HG02870 (cell line): ENCODE data around the gene FARP1.
"Not testable (repeated sequence)": the region's sequence is repeated elsewhere in the genome, so short reads cannot be mapped to it uniquely, and the experiment has no call there.

Experiments used
- ATAC-seq: cut with Tn5 transposase; IDR thresholded peaks from one replicate; pipeline ENCODE4 v1.9.1; 2021; ENCODE audit warnings: mild to moderate bottlenecking, moderate library complexity; ENCODE audit not compliant: unreplicated experiment

FARP1 gene

DNA sequence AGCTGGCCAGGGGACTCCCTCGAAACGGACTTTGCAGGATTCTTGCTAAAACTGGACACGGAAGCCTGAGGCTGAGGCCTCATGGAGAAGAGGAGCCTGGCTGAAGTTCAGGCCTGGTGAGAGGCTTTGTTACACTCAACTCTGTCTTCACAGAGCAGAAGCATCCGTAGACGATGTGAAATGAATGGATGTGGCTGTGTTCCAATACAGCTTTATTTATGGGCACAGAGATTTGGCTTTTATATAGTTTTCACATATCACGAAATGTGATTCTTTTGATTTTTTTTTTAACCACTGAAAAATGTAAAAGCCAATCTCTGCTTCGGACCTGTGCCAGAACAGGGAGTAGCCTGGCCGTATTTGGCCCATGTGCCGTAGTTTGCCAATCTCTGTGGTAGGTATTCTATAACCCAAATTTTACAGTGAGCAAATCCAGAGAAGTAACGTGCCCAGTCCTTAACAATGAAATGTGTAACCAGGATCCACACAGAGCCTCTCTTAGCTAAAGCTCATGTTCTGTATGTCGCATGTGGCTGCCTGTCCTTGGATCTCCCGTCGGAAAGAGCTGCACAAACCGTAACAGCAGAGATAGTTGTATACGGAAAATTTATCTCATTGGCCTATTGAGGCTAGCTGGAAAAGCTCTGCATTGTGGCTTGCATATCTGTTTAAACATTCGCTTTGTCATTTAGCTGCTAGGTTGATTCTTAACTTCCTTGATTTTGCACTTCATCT lies 205.7 kb downstream of the FARP1 start:
- ATAC-seq, result no peak

GRCh38 chr13:98349731-98350305 lies 206.9 kb downstream of the FARP1 start:
- ATAC-seq, result no peak

DNA sequence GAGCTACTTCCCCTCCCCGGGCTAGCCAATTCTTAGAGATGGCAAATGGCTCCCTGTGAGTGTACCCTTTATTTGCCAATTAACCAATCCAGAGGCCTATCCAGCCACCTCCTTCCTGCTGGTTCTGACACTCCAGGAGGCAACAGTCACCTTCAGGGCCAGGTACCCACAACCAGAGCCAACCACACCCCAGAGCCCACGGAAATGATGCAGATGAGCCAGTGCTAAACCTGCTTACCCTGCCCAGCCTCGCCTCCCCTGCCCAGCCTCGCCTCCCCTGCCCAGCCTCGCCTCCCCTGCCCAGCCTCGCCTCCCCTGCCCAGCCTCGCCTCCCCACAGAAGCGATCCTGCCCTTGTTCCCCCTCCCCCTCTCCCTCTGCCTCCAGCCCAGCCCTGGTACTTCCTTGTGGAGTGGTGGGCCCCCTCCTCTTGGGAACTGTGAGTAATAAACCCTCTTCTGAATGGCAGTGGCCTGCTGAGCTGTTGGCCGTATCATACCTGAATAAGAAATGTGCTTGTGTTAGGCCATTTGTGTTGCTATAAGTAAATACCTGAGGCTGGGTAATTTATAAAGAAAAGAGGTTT lies 207.9 kb downstream of the FARP1 start:
- ATAC-seq, result no peak

GRCh38 chr13:98351636-98352035 lies 208.7 kb downstream of the FARP1 start:
- no peak for ATAC-seq

- ATAC-seq, result no peak
Measured at GRCh38 chr13:98352226-98352625, 209.3 kb downstream of the FARP1 start.

DNA sequence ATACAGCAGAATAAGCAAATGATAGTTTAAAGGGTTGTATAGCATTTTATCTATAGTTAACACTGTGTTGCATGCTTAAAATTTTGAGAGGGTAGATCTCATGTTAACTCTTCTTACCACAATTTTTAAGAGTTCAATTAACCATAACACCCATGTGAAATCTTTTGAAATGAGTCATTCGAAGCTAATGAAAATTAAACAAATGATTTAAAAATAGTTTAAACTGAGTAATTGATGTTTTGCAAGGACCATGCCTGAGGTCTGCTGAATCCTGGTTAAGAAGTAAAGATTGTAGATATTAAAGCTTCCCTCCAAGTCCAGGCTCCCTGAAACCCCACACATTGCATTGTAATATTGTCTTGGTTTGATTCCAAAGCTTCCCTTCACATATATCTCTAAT lies 210.9 kb downstream of the FARP1 start:
- peak; percentile 55 for ATAC-seq

GRCh38 chr13:98358937-98359336 lies 216.0 kb downstream of the FARP1 start:
- ATAC-seq, result no peak

GRCh38 chr13:98360545-98360944 lies 217.7 kb downstream of the FARP1 start:
- ATAC-seq, result no peak

GRCh38 chr13:98363326-98363725 lies 220.4 kb downstream of the FARP1 start:
- ATAC-seq, result no peak

GRCh38 chr13:98364179-98364578 lies 221.3 kb downstream of the FARP1 start:
- ATAC-seq, result no peak

DNA sequence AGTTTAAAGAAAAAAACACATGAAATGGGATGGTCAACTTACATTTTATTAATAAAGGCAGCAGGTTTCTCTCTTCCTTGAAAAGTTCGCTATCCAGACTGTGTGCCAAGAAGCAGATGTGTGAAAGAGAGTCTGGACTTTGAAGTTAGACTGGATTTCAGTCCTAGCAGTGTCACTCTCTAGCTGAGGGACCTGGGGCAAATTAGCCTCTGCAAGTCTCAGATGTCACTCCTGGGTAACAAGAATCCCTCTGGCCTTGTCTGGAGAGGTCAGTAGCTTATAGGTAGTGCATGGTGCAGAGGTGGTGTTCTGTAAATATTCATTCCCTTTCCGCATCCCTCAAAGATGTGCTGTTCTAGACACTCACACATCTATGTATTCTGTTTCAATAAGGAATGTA lies 221.8 kb downstream of the FARP1 start:
- no peak for ATAC-seq

- ATAC-seq, result no peak
Measured at GRCh38 chr13:98365302-98365701, 222.4 kb downstream of the FARP1 start.

DNA sequence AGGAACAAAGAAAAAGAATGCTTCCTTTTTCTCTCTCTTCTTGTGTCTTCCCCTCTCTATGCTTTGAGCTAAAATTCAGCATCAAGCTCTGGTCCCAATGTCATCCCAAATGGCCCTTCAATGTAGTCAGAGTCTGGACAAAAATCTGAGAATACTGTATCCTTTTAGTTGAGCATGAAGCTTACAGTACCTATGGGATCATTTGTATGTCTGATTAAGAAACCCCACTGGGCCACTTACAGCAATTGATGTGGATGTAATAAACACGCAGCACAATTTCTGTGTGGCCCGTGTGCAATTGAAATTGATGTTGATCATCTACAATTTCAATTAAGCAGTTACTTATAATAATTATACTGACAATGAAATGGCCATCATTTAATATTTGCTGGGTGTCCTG lies 223.1 kb downstream of the FARP1 start:
- ATAC-seq, result no peak

DNA sequence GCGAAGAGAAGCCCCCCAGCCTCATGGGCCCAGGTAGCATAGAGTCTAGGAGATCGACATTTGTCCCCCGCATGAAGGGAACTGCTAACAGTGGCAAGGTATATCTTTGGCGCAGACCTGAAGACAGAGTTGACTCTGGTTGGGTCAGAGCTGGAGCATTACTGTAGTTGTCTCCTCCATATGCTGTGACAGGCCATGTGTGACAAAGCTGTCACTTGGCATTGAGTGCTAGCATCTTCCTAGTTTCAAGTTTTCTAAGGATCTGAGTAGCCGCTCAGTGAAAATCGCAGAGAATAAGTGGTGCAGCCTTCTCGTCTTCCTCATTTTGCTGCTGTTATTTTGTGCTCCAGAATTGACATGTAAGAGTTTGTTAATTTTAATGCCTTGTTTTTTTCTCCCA lies 223.5 kb downstream of the FARP1 start:
- ATAC-seq, result no peak

- ATAC-seq, result no peak
Measured at GRCh38 chr13:98366959-98367358, 224.1 kb downstream of the FARP1 start.

- ATAC-seq, result no peak
Measured at GRCh38 chr13:98368019-98368418, 225.1 kb downstream of the FARP1 start.

GRCh38 chr13:98369520-98369919 lies 226.6 kb downstream of the FARP1 start:
- not testable (repeated sequence) for ATAC-seq

DNA sequence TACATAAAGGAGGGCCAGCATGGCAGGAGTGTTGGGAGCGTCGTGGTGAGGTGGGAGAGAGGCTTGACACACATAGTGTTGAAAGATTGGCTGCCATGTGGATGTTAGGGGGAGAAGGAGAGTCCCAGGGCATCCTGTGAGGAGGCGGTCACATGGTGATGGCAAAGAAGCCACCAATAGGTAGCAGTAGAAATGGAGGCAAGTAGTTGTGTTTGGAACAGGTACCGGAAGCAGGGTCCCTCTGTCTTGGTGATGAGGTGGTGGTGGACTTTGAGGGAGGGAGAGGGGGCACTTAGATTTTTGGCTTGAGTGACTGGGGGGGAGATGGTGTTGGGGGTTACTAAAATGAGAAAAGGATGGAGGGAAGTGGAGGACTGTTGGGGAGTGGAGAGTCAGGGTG lies 227.4 kb downstream of the FARP1 start:
- no peak for ATAC-seq

DNA sequence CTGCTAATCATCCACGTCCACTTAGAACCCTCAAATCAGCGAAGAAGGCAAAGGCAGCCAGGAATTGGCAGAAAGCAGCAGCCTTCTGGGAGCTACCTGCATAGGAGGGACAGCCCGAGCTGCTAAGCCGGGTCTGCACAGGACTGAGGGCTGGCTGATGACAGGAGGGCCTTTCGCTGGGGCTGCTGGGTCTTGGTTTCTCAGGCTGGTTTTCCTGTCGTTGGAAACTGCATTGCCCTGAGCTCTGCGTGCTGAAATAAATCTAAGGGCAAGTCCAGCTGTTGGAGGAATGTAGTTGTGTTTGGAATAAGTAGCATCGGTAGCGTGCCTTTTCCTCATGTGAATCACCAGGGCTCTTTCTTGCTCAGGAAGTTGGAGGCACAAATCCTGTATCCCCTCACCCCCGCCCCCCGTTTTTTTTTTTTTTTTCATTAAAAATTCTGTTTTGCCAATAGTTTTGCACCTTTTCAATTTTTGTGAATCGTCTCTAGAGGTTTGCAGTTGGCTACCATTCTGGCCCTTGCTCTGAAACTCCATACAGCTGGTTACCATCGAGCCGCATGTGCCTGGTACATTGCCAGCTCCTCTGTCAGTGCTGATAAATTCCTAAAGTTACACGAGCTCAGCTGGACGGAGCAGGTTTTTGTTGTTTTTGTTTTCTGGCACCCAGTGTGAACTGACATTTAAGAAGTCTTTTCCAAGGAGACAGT lies 228.1 kb downstream of the FARP1 start:
- no peak for ATAC-seq

DNA sequence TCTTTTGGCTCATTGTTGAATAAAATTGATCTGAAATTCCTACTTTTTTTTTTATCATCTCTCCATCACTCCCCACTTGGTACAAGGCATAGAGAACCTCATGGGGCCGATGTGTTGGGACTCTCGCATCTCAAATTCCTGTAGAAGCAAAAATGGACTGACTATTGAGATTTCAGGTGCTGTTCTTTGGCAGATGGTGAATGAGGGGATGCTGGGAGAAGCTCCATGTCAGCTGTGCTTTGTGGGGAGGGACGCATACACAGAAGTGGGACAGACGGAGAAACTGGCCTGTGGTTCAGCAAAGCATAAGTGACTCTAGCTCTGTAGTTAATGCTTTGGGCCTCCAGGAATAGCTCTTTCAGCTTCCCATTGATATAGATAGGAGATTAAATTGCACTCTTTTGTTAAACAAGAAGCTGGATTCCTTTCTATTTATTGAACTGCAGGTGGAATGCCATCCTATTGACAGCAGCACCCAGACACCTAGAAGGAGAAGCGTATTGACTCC lies 228.7 kb downstream of the FARP1 start:
- ATAC-seq, result no peak

- no peak for ATAC-seq
Measured at GRCh38 chr13:98372876-98373275, 230.0 kb downstream of the FARP1 start.

GRCh38 chr13:98374750-98375149 lies 231.9 kb downstream of the FARP1 start:
- ATAC-seq, result no peak
